ENCODE data around the gene PLEKHA8. TPM values are rescaled to one million over a fixed set of nuclear protein-coding genes. Genes with fewer than 3 reads are reported as not detected.

Gene PLEKHA8
- total and polyA plus RNA-seq, 10 donors, result 1.4 to 13.6 (median 8.4) TPM

GRCh38 chr7:30112103-30112713 is 84.0 kb downstream of the PLEKHA8 start:
- DNase-seq, result no peak
- Histone ChIP-seq H3K4me1 (peaks cover 0 to 6% (median 0%) of the 10 kb centered on the region in 6 donors), H3K27ac (no peak overlapping the region), H3K9me3 (peaks cover 0 to 32% (median 24%) of the 10 kb centered on the region in 8 donors), H3K36me3 (no peaks in the 10 kb centered on the region), H3K4me3 (no peak overlapping the region), H3K27me3 (replicated peaks in 1 of 7) (no peaks in the 10 kb centered on the region)
- WGBS, 5 donors, result 85 to 92% (median 91%) methylated on average over 5 of the region's 5 CpGs
- intact Hi-C loops (cut with DNase I; ENCODE audit: low total_unique reads), result no loop called here
- no peak for TF ChIP-seq POLR2A (IDR thresholded peaks at IDR 0.05)
- TF ChIP-seq, protein P1, sequence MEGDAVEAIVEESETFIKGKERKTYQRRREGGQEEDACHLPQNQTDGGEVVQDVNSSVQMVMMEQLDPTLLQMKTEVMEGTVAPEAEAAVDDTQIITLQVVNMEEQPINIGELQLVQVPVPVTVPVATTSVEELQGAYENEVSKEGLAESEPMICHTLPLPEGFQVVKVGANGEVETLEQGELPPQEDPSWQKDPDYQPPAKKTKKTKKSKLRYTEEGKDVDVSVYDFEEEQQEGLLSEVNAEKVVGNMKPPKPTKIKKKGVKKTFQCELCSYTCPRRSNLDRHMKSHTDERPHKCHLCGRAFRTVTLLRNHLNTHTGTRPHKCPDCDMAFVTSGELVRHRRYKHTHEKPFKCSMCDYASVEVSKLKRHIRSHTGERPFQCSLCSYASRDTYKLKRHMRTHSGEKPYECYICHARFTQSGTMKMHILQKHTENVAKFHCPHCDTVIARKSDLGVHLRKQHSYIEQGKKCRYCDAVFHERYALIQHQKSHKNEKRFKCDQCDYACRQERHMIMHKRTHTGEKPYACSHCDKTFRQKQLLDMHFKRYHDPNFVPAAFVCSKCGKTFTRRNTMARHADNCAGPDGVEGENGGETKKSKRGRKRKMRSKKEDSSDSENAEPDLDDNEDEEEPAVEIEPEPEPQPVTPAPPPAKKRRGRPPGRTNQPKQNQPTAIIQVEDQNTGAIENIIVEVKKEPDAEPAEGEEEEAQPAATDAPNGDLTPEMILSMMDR (IDR thresholded peaks at IDR 0.05 in 8 of 11, conservative IDR thresholded peaks at IDR 0.05 in 3 of 11), result no peak
- TF ChIP-seq POLR2AphosphoS5 (IDR thresholded peaks at IDR 0.05), result no peak

- Histone ChIP-seq H3K27ac (no peak overlapping the region), H3K4me3 (no peak overlapping the region), H3K36me3 (no peaks in the 10 kb centered on the region), H3K9me3 (peaks cover 0 to 24% (median 17%) of the 10 kb centered on the region in 8 donors), H3K27me3 (replicated peaks in 1 of 7) (no peaks in the 10 kb centered on the region), H3K4me1 (peaks cover 0 to 6% (median 0%) of the 10 kb centered on the region in 6 donors)
- intact Hi-C loops (cut with DNase I; ENCODE audit: low total_unique reads), result no loop called here
- DNase-seq, result no peak
- TF ChIP-seq, protein P1 (IDR thresholded peaks at IDR 0.05 in 8 of 11, conservative IDR thresholded peaks at IDR 0.05 in 3 of 11), result no peak
- TF ChIP-seq POLR2A (IDR thresholded peaks at IDR 0.05) (no peak), POLR2AphosphoS5 (IDR thresholded peaks at IDR 0.05) (no peak)
Observed at GRCh38 chr7:30113144-30113543, 84.9 kb downstream of the PLEKHA8 start.

DNA sequence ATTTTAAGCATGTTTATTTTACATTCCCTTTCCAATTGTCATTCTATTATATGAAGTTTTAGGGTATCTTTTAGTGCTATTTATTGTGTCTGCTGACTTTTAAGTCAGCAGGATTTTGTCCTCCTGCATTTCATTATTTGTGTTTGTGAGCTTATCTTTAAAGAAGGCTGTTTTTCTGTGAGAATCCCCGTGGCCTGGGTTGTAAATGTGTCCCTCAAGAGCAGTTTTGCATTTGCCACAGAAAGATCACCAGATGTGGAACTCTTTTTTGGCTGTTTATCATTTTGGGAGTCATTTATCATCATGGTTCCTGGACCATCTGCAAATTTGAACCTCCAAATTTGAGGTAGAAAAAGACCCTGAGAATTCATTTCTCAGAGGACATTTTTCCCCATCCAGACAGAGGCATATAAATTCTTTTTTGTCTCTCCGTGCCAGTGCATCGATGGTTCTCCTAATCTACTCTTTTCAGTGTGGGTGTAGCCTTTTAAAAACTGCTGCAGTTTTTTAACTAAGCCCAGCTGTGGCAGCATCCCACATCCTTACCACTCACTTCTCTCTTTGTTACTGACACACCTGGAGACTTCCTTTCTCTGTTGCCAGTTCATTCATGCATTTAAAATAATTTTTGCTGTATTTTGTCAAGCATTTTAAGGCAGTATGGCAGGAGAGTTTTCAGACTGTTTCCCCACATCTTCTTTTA is 86.5 kb downstream of the PLEKHA8 start:
- 54 to 75% (median 62%) methylated on average over 3 of the region's 3 CpGs for WGBS, 5 donors

More for the DNA sequence above, 86.5 kb downstream of the PLEKHA8 start:
- H3K27ac ChIP-seq, result no peak overlapping the region
- no peaks in the 10 kb centered on the region for H3K27me3 ChIP-seq (replicated peaks in 1 of 7)
- peaks cover 0 to 17% (median 16%) of the 10 kb centered on the region in 8 donors for H3K9me3 ChIP-seq
- no peak overlapping the region for H3K4me3 ChIP-seq
- DNase-seq, result no peak
- no peaks in the 10 kb centered on the region for H3K36me3 ChIP-seq
- intact Hi-C loops (cut with DNase I; ENCODE audit: low total_unique reads), result no loop called here
- H3K4me1 ChIP-seq, result peaks cover 0 to 6% (median 0%) of the 10 kb centered on the region in 6 donors
- TF ChIP-seq, protein P1 (IDR thresholded peaks at IDR 0.05 in 8 of 11, conservative IDR thresholded peaks at IDR 0.05 in 3 of 11), result no peak
- TF ChIP-seq POLR2A (IDR thresholded peaks at IDR 0.05), result no peak
- TF ChIP-seq POLR2AphosphoS5 (IDR thresholded peaks at IDR 0.05), result no peak
